Endodermal cell (in vitro differentiated cells): Measurements from ENCODE around the gene FUNDC1. TPM values are rescaled to one million over a fixed set of nuclear protein-coding genes. Genes with fewer than 3 reads are reported as not detected.

ENCODE experiments used
- DNase-seq: peaks from one replicate; pipeline ENCODE4 v3.0.0-alpha.2; 2017
- H3K27ac ChIP-seq: 2 replicates; pipeline ENCODE4 v1.5.1; 2013; ENCODE audit warnings: mild to moderate bottlenecking, low read depth, low read length, moderate library complexity
- H3K27me3 ChIP-seq: 2 replicates; pipeline ENCODE4 v1.6.1; 2013; ENCODE audit warnings: mild to moderate bottlenecking, low read length, moderate library complexity; ENCODE audit not compliant: insufficient read depth, control insufficient read depth, poor library complexity, severe bottlenecking
- H3K36me3 ChIP-seq: 2 replicates; pipeline ENCODE4 v1.7.0; 2013; ENCODE audit warnings: mild to moderate bottlenecking, low read length, moderate library complexity; ENCODE audit not compliant: control insufficient read depth, insufficient read depth
- H3K4me1 ChIP-seq: one replicate; pipeline ENCODE4 v1.7.0; 2013; ENCODE audit warnings: low read length; ENCODE audit not compliant: control insufficient read depth, insufficient read depth
- H3K4me3 ChIP-seq: 2 replicates; pipeline ENCODE4 v1.5.1; 2013; ENCODE audit warnings: mild to moderate bottlenecking, low read length, moderate library complexity
- H3K9ac ChIP-seq: 2 replicates; pipeline ENCODE4 v1.6.1; 2013; ENCODE audit warnings: mild to moderate bottlenecking, low read length, moderate library complexity; ENCODE audit not compliant: poor library complexity, severe bottlenecking; ENCODE audit errors: extremely low read depth
- H3K9me3 ChIP-seq: 2 replicates; pipeline ENCODE4 v1.6.1; 2013; ENCODE audit warnings: mild to moderate bottlenecking, low read length, moderate library complexity; ENCODE audit not compliant: control insufficient read depth
- H3K27ac Mint-ChIP-seq: 2 replicates; pipeline ENCODE4 v1.8.0; 2020; ENCODE audit warnings: mixed read lengths
- H3K27me3 Mint-ChIP-seq: 2 replicates; pipeline ENCODE4 v1.8.0; 2021; ENCODE audit warnings: mild to moderate bottlenecking, mixed read lengths; ENCODE audit not compliant: insufficient read depth
- H3K36me3 Mint-ChIP-seq: 2 replicates; pipeline ENCODE4 v1.8.0; 2020; ENCODE audit warnings: low read depth, mixed read lengths
- H3K4me1 Mint-ChIP-seq: 2 replicates; pipeline ENCODE4 v1.8.0; 2020; ENCODE audit warnings: mixed read lengths
- H3K4me3 Mint-ChIP-seq: 2 replicates; pipeline ENCODE4 v1.8.0; 2020; ENCODE audit warnings: mild to moderate bottlenecking, moderate library complexity, mixed read lengths
- H3K9me3 Mint-ChIP-seq: 2 replicates; pipeline ENCODE4 v1.8.0; 2020; ENCODE audit warnings: mild to moderate bottlenecking, mixed read lengths
- WGBS, 2 experiments: methylation state at CpG; one replicate each; pipeline versions ENCODE4 v1.1.5 to v1.1.7; 2013; ENCODE audit warnings: missing lambda C conversion rate in 2 of 2, mixed read lengths in 1 of 2; ENCODE audit not compliant: insufficient coverage in 1 of 2, insufficient read length in 1 of 2; 5-methylcytosine and 5-hydroxymethylcytosine counted together
- total RNA-seq, 2 donors: library from RNA; stranded (reverse); fragmentation: NEBNext Ultra II Directional in 1 of 2; extraction: Animal tissue kit (Norgen Biotek cat#: 25700) in 1 of 2; gene quantifications; 2 replicates in 1 of 2; 3 replicates in 1 of 2; pipeline ENCODE4 v1.2.1, GENCODE V29; 2021
- TF ChIP-seq, protein P1 (sequence below): fragments of 200-600 bp; sonication (generic); conservative IDR thresholded peaks from 2 replicates; pipeline ENCODE4 v1.5.0; 2021; ENCODE audit warnings: antibody characterized with exemption, mild to moderate bottlenecking

FUNDC1 gene
- total RNA-seq, 2 donors from 2014 or later, result 19.3 to 21.6 TPM

DNA sequence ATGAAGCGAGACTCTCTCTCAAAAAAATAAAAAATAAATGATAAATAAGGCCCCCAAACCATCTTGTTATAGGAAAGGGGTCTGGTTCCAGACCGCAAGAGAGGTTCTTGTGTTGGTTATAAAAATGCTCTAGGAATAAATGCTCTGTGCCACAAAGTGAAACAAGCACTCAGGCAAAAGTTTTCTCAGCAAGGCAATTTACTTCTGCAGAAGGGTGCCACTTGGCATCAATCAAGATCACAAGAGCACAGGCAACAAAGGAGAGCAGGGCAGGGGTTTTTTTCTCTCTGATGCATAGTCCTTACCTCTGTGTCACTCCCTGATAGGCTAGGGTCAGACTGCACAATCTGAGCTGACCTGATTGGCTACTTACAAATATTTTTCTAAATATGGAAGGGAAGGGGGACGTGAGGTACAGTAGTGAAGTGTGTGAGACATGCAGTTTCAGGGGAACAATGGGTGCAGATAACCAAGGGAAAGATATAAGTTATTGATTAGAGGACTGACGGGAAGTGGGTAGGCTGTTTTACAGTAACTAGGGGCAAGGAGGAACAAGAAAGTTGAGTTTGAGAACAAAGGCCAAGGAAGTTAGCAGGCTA, 29.8 kb upstream of the FUNDC1 start:
- Histone ChIP-seq H3K27ac (no peak overlapping the region), H3K36me3 (no peaks in the 10 kb centered on the region), H3K4me1 (no peaks in the 10 kb centered on the region), H3K9me3 (no peaks in the 10 kb centered on the region), H3K9ac (no peak overlapping the region), H3K27me3 (no peaks in the 10 kb centered on the region), H3K4me3 (no peak overlapping the region)
- no peaks in the 10 kb centered on the region for H3K4me1 Mint-ChIP-seq
- peaks cover 4% of the 10 kb centered on the region for H3K36me3 Mint-ChIP-seq
- TF ChIP-seq, protein P1, sequence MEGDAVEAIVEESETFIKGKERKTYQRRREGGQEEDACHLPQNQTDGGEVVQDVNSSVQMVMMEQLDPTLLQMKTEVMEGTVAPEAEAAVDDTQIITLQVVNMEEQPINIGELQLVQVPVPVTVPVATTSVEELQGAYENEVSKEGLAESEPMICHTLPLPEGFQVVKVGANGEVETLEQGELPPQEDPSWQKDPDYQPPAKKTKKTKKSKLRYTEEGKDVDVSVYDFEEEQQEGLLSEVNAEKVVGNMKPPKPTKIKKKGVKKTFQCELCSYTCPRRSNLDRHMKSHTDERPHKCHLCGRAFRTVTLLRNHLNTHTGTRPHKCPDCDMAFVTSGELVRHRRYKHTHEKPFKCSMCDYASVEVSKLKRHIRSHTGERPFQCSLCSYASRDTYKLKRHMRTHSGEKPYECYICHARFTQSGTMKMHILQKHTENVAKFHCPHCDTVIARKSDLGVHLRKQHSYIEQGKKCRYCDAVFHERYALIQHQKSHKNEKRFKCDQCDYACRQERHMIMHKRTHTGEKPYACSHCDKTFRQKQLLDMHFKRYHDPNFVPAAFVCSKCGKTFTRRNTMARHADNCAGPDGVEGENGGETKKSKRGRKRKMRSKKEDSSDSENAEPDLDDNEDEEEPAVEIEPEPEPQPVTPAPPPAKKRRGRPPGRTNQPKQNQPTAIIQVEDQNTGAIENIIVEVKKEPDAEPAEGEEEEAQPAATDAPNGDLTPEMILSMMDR, result no peak
- WGBS, 2 experiments, result 98% methylated on average over 3 of the region's 4 CpGs; no CpG with 5 or more reads in 1 of the 2 experiments
- H3K27me3 Mint-ChIP-seq, result no peaks in the 10 kb centered on the region
- H3K27ac Mint-ChIP-seq, result no peak overlapping the region
- H3K9me3 Mint-ChIP-seq, result peaks cover 75% of the 10 kb centered on the region
- no peak for DNase-seq
- H3K4me3 Mint-ChIP-seq, result no peak overlapping the region

DNA sequence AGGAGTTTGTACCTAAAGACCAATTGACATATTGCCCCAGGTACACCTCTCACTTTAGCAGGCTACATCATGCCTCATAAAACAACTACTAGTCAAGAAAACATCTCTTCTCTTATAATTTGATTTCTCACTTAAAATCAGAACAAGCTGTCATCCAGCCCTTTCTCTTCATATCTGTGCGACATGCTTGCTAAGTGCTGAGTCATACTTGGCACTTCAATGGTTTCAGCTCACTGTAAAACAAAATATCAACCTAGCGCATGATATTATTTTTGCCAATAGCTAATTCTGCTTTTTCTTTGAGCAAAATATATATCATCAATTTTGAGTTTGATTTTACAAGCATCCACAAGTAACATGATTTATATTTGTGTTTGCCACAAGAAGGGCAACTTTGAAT, 27.9 kb upstream of the FUNDC1 start:
- no peak for DNase-seq
- Mint-ChIP-seq H3K36me3 (peaks cover 4% of the 10 kb centered on the region), H3K27ac (no peak overlapping the region), H3K4me1 (no peaks in the 10 kb centered on the region), H3K4me3 (no peak overlapping the region), H3K27me3 (no peaks in the 10 kb centered on the region), H3K9me3 (peaks cover 77% of the 10 kb centered on the region)
- Histone ChIP-seq H3K9ac (no peak overlapping the region), H3K27me3 (no peaks in the 10 kb centered on the region), H3K4me3 (no peak overlapping the region), H3K9me3 (no peaks in the 10 kb centered on the region), H3K27ac (no peak overlapping the region), H3K36me3 (no peaks in the 10 kb centered on the region), H3K4me1 (no peaks in the 10 kb centered on the region)
- TF ChIP-seq, protein P1, result no peak
- WGBS, 2 experiments, result 100% methylated on average over 1 to 2 of the region's 2 CpGs

DNA sequence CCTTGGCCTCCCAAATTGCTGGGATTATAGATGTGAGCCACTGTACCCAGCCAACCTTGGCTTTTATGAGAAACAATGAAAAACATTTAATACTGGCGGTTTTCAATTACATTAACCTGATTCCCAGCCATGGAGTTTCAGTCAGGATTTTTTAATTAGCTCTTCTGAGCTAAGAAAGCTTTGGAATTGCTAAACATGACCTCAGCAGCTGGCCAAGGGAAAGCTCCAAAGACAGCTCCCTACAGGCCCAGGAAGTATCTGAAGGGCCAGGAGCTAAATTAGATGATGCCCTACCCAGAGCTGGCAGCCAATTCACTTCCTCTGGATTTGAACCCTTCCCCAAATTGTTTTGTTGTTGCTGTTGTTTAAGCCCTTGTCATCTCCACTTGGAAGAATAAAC, 26.5 kb upstream of the FUNDC1 start:
- TF ChIP-seq, protein P1, result no peak
- Histone ChIP-seq H3K9me3 (no peaks in the 10 kb centered on the region), H3K9ac (no peak overlapping the region), H3K27ac (no peak overlapping the region), H3K4me1 (no peaks in the 10 kb centered on the region), H3K27me3 (no peaks in the 10 kb centered on the region), H3K4me3 (no peak overlapping the region), H3K36me3 (no peaks in the 10 kb centered on the region)
- no peak for DNase-seq
- Mint-ChIP-seq H3K9me3 (peaks cover 71% of the 10 kb centered on the region), H3K4me1 (no peaks in the 10 kb centered on the region), H3K4me3 (no peak overlapping the region), H3K36me3 (peaks cover 4% of the 10 kb centered on the region), H3K27ac (no peak overlapping the region), H3K27me3 (no peaks in the 10 kb centered on the region)
- 86 to 88% methylated on average over 1 of the region's 1 CpG for WGBS, 2 experiments
